Stimulated activated CD4-positive, alpha-beta T cell treated with anti-CD3 and anti-CD28 coated beads, Interleukin-4, amount 100 ng/mL, for 4 hours (primary cell): ENCODE measurements around the gene ERC1.

ENCODE experiments used
- DNase-seq, 2 experiments: peaks; one replicate each; pipeline ENCODE4 v3.0.0-alpha.2; 2020

Gene ERC1

DNA sequence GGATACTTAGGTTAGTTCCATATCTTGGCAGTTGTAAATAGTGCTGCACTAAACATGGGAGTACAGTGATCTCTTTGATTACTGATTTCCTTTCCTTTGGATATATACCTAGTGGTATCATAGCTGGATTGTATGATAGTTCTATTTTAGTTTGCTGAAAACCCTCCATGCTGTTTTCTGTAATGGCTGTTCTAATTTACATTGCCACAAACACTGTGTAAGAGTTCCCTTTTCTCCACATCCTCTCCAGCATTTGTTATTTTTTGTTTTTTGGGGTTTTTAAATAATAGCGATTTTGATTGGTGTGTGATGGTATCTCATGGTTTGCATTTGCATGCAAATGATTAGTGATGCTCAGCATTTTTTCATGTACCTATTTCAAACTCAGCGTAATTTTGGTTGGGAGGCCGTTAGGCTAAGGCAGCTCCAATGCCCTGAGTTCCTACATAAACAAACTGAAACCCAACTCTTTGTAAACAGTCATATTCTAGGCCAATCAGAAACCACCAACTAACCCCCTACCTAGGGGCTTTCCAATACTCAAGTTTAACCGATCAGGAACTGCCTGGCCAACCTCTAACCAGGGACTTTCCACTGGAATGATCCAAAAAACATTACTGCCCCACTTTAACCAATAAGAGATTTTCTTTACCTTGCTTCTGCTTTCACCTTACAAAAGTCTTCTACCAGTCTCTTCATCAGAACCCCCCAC is 431.7 kb downstream of the ERC1 start:
- no peak for DNase-seq

DNA sequence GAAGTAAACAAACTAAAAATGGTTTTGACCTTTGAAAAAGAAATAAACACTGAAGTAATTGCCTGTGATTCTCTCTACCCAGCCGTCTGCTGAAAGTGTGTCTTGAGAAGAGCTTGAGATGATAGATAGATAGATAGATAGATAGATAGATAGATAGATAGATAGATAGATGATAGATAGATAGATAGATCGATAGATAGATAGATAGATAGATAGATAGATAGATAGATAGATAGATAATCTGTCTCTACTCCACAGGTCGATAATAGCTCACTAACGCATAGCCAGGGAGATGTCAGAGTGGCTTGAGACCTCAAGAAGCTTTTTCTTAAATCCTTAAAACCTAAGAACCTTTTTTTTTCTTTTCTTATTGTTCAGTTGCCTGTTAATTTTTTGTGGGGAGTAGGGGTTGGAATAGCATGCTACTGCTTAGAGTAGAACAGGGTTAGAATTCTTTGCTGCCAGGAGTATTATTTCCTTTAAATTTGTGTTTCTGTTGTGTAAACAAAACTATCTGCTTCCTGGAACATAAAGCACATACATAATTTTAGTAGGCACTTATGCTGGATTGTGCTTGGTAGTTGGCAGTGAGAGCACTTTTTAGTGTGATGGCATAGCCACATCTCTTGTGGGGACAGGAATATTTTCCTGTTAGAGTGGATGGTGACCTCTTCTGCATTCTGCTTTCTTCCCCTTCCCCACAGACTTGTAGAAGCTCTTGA is 433.8 kb downstream of the ERC1 start:
- DNase-seq = no peak

GRCh38 chr12:1425396-1425729 is 434.3 kb downstream of the ERC1 start:
- no peak for DNase-seq

GRCh38 chr12:1428671-1429070 is 437.6 kb downstream of the ERC1 start:
- no peak for DNase-seq

DNA sequence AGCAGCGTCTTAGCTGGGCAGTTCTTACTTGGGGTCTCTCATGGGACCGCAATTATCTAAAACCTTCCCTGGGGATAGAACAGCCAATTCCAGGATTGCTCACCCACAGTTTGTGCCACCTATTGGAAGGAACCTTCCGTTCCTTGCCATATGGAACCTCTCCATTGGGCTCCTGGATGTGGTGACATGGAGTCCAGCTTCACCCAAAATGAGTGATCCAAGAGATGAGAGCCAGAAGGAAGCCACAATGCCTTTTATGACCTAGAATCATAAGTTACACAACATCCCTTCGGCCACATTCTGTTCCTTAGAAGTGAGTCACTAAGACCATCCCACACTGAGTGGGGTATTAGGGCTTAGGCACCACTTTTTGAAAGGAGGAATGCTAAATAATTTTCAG is 439.0 kb downstream of the ERC1 start:
- DNase-seq = no peak

- DNase-seq = no peak
These were observed 443.4 kb downstream of the ERC1 start for GRCh38 chr12:1434296-1434955.

- no peak for DNase-seq
These were observed 444.0 kb downstream of the ERC1 start for GRCh38 chr12:1435044-1435443.

- no peak for DNase-seq
These were observed 444.4 kb downstream of the ERC1 start for GRCh38 chr12:1435456-1435855.

- no peak for DNase-seq
These were observed 445.0 kb downstream of the ERC1 start for GRCh38 chr12:1436015-1436414.

GRCh38 chr12:1436981-1437380 is 446.0 kb downstream of the ERC1 start:
- DNase-seq = no peak

DNA sequence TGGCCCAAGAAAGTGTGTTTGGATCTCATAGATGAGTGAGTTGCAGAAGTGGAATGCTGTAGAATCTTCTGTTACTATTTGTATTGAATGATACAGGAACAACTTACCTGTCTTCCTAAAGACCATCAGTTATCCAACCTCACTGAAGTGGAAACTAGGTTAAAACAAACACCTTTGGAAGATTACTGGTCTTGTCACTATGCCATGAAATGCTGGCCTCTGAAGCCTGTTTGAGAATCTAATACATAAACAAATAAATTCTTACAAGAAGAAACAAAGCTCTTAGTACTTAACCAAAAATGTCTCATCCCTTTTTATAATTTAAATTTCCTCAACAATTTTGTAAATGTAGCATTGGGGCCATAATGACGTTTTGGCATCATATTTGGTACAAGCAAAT is 448.2 kb downstream of the ERC1 start:
- no peak for DNase-seq

- DNase-seq = no peak
These were observed 448.7 kb downstream of the ERC1 start for GRCh38 chr12:1439687-1440086.

- DNase-seq = no peak
These were observed 452.6 kb downstream of the ERC1 start for GRCh38 chr12:1443421-1444141.

- DNase-seq = no peak
These were observed 453.1 kb downstream of the ERC1 start for GRCh38 chr12:1444142-1444516.

DNA sequence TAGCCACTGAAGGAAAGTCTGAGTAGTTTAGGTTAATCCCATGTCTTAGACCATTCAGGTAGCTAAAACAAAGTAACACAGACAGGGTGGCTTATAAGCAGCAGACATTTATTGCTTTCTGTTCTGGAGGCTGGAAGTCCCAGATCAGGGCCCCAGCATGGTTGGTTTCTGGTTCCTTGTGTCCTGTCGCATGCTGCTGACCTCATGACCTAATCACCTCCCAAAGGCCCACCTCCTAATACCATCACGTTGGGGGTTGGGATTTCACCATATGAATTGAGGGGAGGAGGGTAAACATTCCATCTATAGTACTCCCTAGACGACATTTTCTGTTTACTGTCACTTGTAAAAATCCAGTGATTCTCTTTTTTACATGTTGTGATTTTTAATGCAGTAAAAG is 454.8 kb downstream of the ERC1 start:
- no peak for DNase-seq

DNA sequence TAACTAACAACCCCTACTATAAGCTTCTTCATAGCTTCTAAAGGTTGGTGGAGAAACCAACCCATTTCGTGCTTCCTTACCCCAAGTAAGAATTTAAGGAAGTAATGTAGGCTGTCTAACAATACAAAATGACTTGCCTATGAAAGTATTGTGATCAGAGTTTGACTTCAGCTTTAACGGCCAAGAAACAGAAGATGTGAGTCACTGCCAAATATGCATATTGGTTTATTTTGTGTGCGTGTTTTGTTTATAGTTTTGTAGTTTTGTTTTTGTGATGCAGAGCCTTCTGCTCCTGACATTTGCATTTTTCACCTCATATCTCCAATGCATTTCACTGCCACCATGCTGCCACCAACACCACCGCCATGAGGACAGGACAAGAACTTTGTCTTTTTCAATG is 457.3 kb downstream of the ERC1 start:
- no peak for DNase-seq

DNA sequence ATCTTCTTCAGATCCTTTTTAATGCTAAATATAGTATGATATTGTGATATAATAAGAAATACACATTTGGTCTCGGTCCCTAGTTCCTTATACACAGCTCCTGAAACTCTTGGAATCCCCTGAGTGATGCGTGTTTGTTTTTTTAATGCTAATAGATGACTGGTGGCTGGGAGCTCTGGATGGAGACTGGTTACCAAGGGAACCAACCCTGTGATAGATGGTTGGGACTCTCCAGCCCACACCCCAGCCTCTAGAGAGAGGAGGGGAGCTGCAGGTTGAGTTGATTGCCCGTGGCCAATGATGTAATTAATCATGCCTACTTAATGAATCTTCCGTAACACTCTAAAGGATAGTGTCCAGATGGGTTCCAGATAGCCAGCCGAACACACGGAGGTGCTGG is 462.8 kb downstream of the ERC1 start:
- no peak for DNase-seq

- DNase-seq = no peak
These were observed 465.9 kb downstream of the ERC1 start for GRCh38 chr12:1456885-1457284.

DNA sequence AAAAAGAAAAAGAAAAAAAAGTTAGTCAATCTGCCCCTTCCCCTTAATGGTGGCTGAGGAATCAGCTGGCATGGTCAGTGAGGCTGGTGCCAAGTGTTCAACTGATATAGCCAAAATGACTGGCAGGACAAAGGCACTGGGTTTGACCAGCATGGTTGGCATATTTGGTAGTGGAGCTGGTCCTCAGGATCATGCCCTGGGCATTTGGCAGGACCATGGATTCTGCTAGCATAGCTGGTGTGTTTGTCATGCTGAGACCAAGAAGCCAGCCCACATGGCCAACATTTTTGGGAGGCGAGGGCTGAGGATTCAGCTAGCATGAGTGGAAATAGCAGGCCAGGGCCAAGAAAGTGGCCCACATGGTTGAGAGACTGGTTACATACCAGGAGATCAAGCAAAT is 466.9 kb downstream of the ERC1 start:
- no peak for DNase-seq

DNA sequence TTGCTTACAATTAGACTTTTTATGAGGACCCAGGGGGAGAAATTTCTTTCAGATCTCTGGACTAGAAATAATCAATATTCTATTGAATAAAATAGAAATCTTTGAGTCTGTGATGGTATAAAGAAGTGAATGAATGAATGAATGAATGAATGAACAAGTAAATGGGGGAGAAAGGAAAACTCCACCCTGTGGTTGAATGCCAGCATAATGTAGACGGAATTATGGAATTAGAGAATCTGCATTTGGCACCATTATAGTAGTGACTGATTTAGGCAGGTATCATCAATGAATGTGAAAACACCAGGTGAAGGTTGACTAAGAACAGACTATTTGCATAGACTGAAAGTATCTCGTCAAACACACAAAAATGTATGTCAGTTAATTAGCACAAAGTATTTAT is 468.3 kb downstream of the ERC1 start:
- no peak for DNase-seq

- no peak for DNase-seq
These were observed 472.3 kb downstream of the ERC1 start for GRCh38 chr12:1463073-1463905.

GRCh38 chr12:1464925-1465324 is 473.9 kb downstream of the ERC1 start:
- DNase-seq = no peak

- DNase-seq = no peak
These were observed 475.0 kb downstream of the ERC1 start for GRCh38 chr12:1465990-1466389.
